Tibial artery (tissue), 4 donors: Measurements from ENCODE around the gene SARNP.
"Not testable (repeated sequence)": the region's sequence is repeated elsewhere in the genome, so short reads cannot be mapped to it uniquely, and the experiment has no call there.

Experiments
- DNase-seq, 2 donors: peaks; one replicate each; pipeline ENCODE4 v3.0.0-alpha.2; 2019
- H3K27ac ChIP-seq, 2 donors: fragments of 200-600 bp; sonication (generic) in 1 of 2; 1 replicate in 1 of 2; 2 replicates in 1 of 2; pipeline ENCODE4 v1.5.1; 2018 to 2019; ENCODE audit warnings: mild to moderate bottlenecking in 1 of 2
- H3K27me3 ChIP-seq, 2 donors: fragments of 200-600 bp; sonication (generic) in 1 of 2; one replicate each; pipeline versions ENCODE4 v1.5.1 to v1.6.0; 2016 to 2019
- H3K36me3 ChIP-seq, 3 donors: fragments of 200-600 bp; sonication (generic) in 2 of 3; one replicate each; pipeline ENCODE4 v1.5.1; 2016 to 2019; ENCODE audit warnings: mild to moderate bottlenecking in 2 of 3
- H3K4me1 ChIP-seq, 4 donors: fragments of 200-600 bp; sonication (generic) in 2 of 4; 1 replicate in 3 of 4; 2 replicates in 1 of 4; pipeline ENCODE4 v1.5.1; 2016 to 2019
- H3K4me3 ChIP-seq, 2 donors: fragments of 200-600 bp; sonication (generic) in 1 of 2; 1 replicate in 1 of 2; 2 replicates in 1 of 2; pipeline ENCODE4 v1.5.1; 2018 to 2019; ENCODE audit warnings: mild to moderate bottlenecking in 2 of 2
- H3K9me3 ChIP-seq, 3 donors: fragments of 200-600 bp; sonication (generic) in 1 of 3; one replicate each; pipeline ENCODE4 v1.5.1; 2016 to 2019
- CTCF ChIP-seq, 2 experiments: fragments of 200-600 bp in 1 of 2; fragments of 450-650 bp in 1 of 2; IDR thresholded peaks; one replicate each; pipeline ENCODE4 v1.5.1; 2017 to 2019; ENCODE audit warnings: antibody characterized with exemption in 2 of 2, mild to moderate bottlenecking in 1 of 2, moderate library complexity in 1 of 2
- intact Hi-C: fragments of 100-400 bp; cut with DNase I; formaldehyde crosslinking; loops from one replicate; pipeline ENCODE4 v1.15.0; 2023; ENCODE audit warnings: low total_unique reads

The SARNP gene

DNA sequence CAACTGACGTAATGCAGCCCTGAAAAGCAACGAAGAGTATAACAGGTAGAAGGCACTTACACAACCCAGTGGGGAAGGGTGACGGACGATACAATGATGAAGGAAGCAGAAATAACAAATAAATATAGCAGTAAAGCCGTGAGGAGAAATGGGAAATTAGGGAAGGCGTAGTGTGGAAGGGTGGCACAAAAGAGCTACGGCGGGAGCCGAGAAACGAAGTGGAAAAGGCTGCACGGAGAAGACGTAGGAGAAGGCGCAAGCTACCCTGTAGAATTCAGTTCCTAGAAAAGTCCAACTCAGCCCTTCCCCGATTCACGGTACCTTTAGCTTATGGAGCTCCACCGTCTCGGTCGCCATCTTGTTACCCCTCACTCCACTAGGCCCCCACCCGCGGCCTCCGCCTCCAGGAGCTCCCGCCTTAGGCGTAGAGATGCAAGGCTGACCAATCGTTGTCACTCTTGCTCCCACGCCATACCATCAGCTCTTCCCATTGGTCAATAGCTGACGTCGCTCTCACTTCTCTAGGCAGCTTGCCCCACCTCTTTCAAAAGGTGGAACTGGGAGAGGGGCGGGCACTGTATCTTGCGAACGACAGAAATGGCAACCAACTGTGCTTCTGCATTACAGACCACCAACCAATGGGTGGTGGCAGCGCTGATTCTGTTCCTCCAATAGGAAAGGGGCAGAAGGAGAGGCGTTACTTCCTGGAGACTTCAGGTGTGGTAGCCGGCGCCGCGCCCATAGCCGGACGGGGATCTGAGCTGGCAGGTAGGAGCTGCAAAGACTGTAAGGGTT is at the start of gene SARNP, which contains the start of gene ORMDL2:
Gene SARNP, minus strand, starts transcription at position 380 of the 795 bp plus-strand sequence. Its CDS starts 23 bp downstream, at position 357.
Gene ORMDL2, plus strand, starts transcription at position 697 of the 795 bp plus-strand sequence. CDS start 959 bp downstream, outside the sequence.
- peak within 1 kb of the TSS; percentile 85 to 88 for H3K27ac ChIP-seq
- H3K4me3 ChIP-seq: peak within 1 kb of the TSS; percentile 62 to 68
- no peaks in the 10 kb centered on the region for H3K27me3 ChIP-seq
- intact Hi-C loops: no loop called here
- H3K4me1 ChIP-seq: peaks cover 0 to 47% (median 23%) of the 10 kb centered on the region in 4 donors
- peak; percentile 99 for DNase-seq
- no peaks in the 10 kb centered on the region for H3K9me3 ChIP-seq
- no peak for TF ChIP-seq CTCF (IDR thresholded peaks at IDR 0.05)
- H3K36me3 ChIP-seq: peaks cover 30 to 58% (median 31%) of the 10 kb centered on the region in 3 donors

DNA sequence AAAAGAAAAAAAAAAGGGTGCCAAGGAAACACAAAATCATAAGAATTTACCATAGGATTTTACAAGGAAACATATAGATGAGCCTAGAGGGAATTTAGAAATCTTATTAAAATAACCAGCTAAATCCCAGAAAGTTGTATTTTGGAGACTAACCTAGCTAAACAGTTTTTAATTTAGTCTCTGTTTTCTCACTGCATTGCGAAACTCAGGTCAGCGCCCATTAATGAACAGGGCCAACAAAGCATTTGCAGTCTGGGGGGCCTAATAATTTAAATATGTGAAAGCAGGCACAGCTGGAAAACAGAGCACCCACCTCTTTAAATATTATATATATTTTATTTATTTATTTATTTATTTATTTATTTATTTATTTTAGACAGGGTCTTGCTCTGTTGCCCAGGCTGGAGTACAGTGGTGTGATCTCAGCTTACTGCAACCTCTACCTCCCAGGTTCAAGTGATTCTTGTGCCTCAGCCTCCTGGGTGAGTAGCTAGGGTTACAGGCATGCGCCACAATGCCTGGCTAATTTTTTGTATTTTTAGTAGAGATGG is 49.0 kb upstream of the SARNP start:
- H3K36me3 ChIP-seq, H3K4me3 ChIP-seq, H3K27me3 ChIP-seq, DNase-seq, intact Hi-C loops, H3K4me1 ChIP-seq, H3K27ac ChIP-seq: not testable (repeated sequence)
- peaks cover 0 to 15% (median 3%) of the 10 kb centered on the region in 3 donors for H3K9me3 ChIP-seq

- DNase-seq: no peak
- Histone ChIP-seq H3K27ac (no peak overlapping the region), H3K4me3 (no peak overlapping the region), H3K9me3 (peaks cover 0 to 15% (median 3%) of the 10 kb centered on the region in 3 donors), H3K4me1 (no peaks in the 10 kb centered on the region), H3K36me3 (peaks cover 0 to 4% (median 0%) of the 10 kb centered on the region in 3 donors), H3K27me3 (no peaks in the 10 kb centered on the region)
- TF ChIP-seq CTCF (IDR thresholded peaks at IDR 0.05): no peak
- intact Hi-C loops: no loop called here
Observed at GRCh38 chr12:55865327-55865726, 47.8 kb upstream of the SARNP start.

DNA sequence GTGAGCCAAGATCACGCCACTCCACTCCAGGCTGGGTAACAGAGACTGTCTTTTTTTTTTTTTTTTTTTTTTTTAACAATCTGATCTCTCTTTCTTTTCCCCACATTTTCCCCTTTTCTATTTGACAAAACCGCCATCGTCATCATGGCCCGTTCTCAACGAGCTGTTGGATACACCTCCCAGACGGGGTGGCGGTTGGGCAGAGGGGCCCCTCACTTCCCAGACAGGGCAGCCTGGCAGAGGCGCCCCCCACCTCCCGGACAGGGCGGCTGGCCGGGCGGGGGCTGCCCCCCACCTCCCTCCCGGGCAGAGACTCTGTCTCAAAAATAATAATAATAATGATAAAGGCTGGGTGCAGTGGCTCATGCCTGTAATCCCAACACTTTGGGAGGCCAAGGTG is 45.4 kb upstream of the SARNP start:
- peaks cover 0 to 15% (median 3%) of the 10 kb centered on the region in 3 donors for H3K9me3 ChIP-seq
- H3K27ac ChIP-seq, H3K27me3 ChIP-seq, H3K36me3 ChIP-seq, intact Hi-C loops, H3K4me3 ChIP-seq, DNase-seq, H3K4me1 ChIP-seq: not testable (repeated sequence)

GRCh38 chr12:55862286-55862685 is 44.8 kb upstream of the SARNP start:
- Histone ChIP-seq H3K4me3 (no peak overlapping the region), H3K4me1 (no peaks in the 10 kb centered on the region), H3K36me3 (peaks cover 0 to 4% (median 0%) of the 10 kb centered on the region in 3 donors), H3K9me3 (peaks cover 0 to 15% (median 3%) of the 10 kb centered on the region in 3 donors), H3K27me3 (no peaks in the 10 kb centered on the region), H3K27ac (no peak overlapping the region)
- intact Hi-C loops: no loop called here
- no peak for DNase-seq
- TF ChIP-seq CTCF (IDR thresholded peaks at IDR 0.05): no peak

- H3K4me3 ChIP-seq: no peak overlapping the region
- no peak for DNase-seq
- H3K4me1 ChIP-seq: no peaks in the 10 kb centered on the region
- peaks cover 0 to 15% (median 3%) of the 10 kb centered on the region in 3 donors for H3K9me3 ChIP-seq
- H3K27me3 ChIP-seq: no peaks in the 10 kb centered on the region
- H3K36me3 ChIP-seq: peaks cover 0 to 4% (median 0%) of the 10 kb centered on the region in 3 donors
- intact Hi-C loops: no loop called here
- H3K27ac ChIP-seq: no peak overlapping the region
- TF ChIP-seq CTCF (IDR thresholded peaks at IDR 0.05): no peak
Observed at GRCh38 chr12:55861871-55862270, 44.3 kb upstream of the SARNP start.
